GM19455 (cell line): ENCODE data around the gene PCDHA1.

ENCODE experiments used
- ATAC-seq: cut with Tn5 transposase; IDR thresholded peaks from one replicate; pipeline ENCODE4 v1.9.1; 2021; ENCODE audit not compliant: unreplicated experiment

PCDHA1 gene

GRCh38 chr5:140916325-140916724, 130.4 kb downstream of the PCDHA1 start:
- ATAC-seq, result no peak

GRCh38 chr5:140923601-140924000, 137.7 kb downstream of the PCDHA1 start:
- ATAC-seq, result no peak

- no peak for ATAC-seq
These were observed 140.0 kb downstream of the PCDHA1 start, which contains the start of gene PCDHAC1 for GRCh38 chr5:140925806-140926442. Gene PCDHAC1 (plus strand): TSS chr5:140926299. CDS start chr5:140926893, 594 bp downstream.

- no peak for ATAC-seq
These were observed 140.7 kb downstream of the PCDHA1 start for GRCh38 chr5:140926443-140927227.

- no peak for ATAC-seq
These were observed 141.3 kb downstream of the PCDHA1 start for GRCh38 chr5:140927228-140927573.

- ATAC-seq, result no peak
These were observed 149.1 kb downstream of the PCDHA1 start for GRCh38 chr5:140934964-140935606.

- no peak for ATAC-seq
These were observed 160.6 kb downstream of the PCDHA1 start for GRCh38 chr5:140946578-140946977.

GRCh38 chr5:140951636-140952035, 165.7 kb downstream of the PCDHA1 start:
- ATAC-seq, result no peak

GRCh38 chr5:140953234-140953633, 167.3 kb downstream of the PCDHA1 start:
- no peak for ATAC-seq

- ATAC-seq, result no peak
These were observed 176.2 kb downstream of the PCDHA1 start for GRCh38 chr5:140962190-140962589.

- no peak for ATAC-seq
These were observed 178.4 kb downstream of the PCDHA1 start for GRCh38 chr5:140964356-140964755.

- ATAC-seq, result no peak
These were observed 180.0 kb downstream of the PCDHA1 start for GRCh38 chr5:140965905-140966292.

GRCh38 chr5:140966293-140967225, 180.6 kb downstream of the PCDHA1 start, which contains the start of gene PCDHAC2:
Gene PCDHAC2 (plus strand): TSS chr5:140966476. CDS start chr5:140966767, 291 bp downstream.
- ATAC-seq, result no peak

- no peak for ATAC-seq
These were observed 181.4 kb downstream of the PCDHA1 start for GRCh38 chr5:140967226-140967893.

- no peak for ATAC-seq
These were observed 183.9 kb downstream of the PCDHA1 start for GRCh38 chr5:140969880-140970279.

- ATAC-seq, result no peak
These were observed 187.6 kb downstream of the PCDHA1 start for GRCh38 chr5:140973550-140973949.

- no peak for ATAC-seq
These were observed 191.1 kb downstream of the PCDHA1 start for GRCh38 chr5:140977003-140977402.

- no peak for ATAC-seq
These were observed 192.3 kb downstream of the PCDHA1 start for GRCh38 chr5:140978260-140978659.

- no peak for ATAC-seq
These were observed 193.0 kb downstream of the PCDHA1 start for GRCh38 chr5:140978983-140979382.

GRCh38 chr5:140982083-140982716, 196.3 kb downstream of the PCDHA1 start:
- no peak for ATAC-seq
